GM23248 (cell line): ENCODE data around the gene CHTF18.

Experiments used
- EZH2 ChIP-seq: fragments of 200-600 bp; sonication (generic); IDR thresholded peaks from 2 replicates; pipeline ENCODE4 v1.6.1; 2018; ENCODE audit warnings: antibody characterized with exemption, mild to moderate bottlenecking; ENCODE audit not compliant: insufficient read depth, poor library complexity, severe bottlenecking
- EZH2phosphoT487 ChIP-seq: fragments of 200-600 bp; sonication (generic); IDR thresholded peaks from 2 replicates; pipeline ENCODE4 v1.6.1; 2018; ENCODE audit warnings: antibody characterized with exemption, moderate library complexity, mild to moderate bottlenecking, low read depth; ENCODE audit not compliant: insufficient read depth

DNA sequence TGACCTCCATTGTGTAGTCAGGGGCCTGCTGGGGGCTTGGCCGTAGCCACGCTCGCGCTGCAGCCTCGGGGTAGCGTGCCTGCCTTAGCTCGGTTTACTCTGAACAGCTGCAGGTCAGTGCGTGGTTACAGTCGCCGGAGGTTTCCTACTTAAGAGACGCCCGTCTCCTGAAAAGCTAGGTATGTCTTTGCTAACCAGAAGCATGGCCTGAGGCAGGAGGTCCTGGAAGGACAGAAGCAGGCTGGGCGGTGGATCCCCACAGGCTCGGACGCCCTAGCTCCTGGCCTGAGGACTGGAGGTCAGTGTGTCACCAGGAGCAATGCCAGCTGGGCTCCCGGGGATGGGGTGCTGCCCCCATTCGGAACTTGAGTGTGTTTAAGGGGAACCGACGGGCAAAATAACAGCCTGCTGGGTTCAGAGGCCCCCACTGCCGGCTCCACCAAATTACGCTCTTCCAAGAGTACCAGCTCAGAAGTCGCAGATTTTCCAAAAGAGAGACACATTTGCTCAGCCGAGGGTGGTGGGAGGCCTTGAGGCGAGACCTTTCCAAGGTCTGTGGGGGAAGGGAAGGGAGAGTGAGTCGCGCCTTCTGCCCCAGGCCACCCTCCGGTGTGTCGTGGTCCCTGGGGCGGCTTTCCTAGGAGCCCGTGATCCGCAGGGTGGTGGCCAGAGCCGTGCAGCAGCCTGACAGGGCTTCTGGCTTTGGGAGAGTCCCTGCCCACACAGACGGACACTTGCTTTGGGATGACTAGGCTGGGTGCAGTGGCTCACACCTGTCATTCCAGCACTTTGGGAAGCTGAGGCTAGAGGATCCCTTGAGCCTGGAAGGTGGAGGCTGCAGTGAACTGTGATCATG lies 16.0 kb downstream of the CHTF18 start:
- no peak for TF ChIP-seq EZH2phosphoT487
- no peak for TF ChIP-seq EZH2
